Karpas-422 (cell line): ENCODE data around the gene MYH10. TPM values are rescaled to one million over a fixed set of nuclear protein-coding genes. Genes with fewer than 3 reads are reported as not detected.

Source experiments
- DNase-seq: peaks from one replicate; pipeline ENCODE4 v3.0.0-alpha.2; 2015
- H2AFZ ChIP-seq: fragments of 200-600 bp; sonication (generic); 2 replicates; pipeline ENCODE4 v1.6.1; 2014; ENCODE audit warnings: antibody characterized with exemption, low read length, mixed read lengths
- H3K27ac ChIP-seq: fragments of 200-600 bp; sonication (generic); 2 replicates; pipeline ENCODE4 v1.5.1; 2014; ENCODE audit warnings: mild to moderate bottlenecking, low read length, moderate library complexity
- H3K27me3 ChIP-seq: fragments of 200-600 bp; sonication (generic); 2 replicates; pipeline ENCODE4 v1.6.1; 2014; ENCODE audit warnings: low read length, mixed read lengths
- H3K36me3 ChIP-seq: fragments of 200-600 bp; sonication (generic); 2 replicates; pipeline ENCODE4 v1.6.1; 2014; ENCODE audit warnings: low read length, mixed read lengths; ENCODE audit not compliant: insufficient read depth
- H3K4me1 ChIP-seq: fragments of 200-600 bp; sonication (generic); 2 replicates; pipeline ENCODE4 v1.6.1; 2014; ENCODE audit warnings: mild to moderate bottlenecking, low read length, mixed read lengths
- H3K4me2 ChIP-seq: fragments of 200-600 bp; sonication (generic); 2 replicates; pipeline ENCODE4 v1.6.1; 2014; ENCODE audit warnings: low read length, low read depth, mild to moderate bottlenecking; ENCODE audit not compliant: poor library complexity, severe bottlenecking
- H3K4me3 ChIP-seq: fragments of 200-600 bp; sonication (generic); 2 replicates; pipeline ENCODE4 v1.5.1; 2014; ENCODE audit warnings: mild to moderate bottlenecking, antibody characterized with exemption, low read length, mixed read lengths
- H3K79me2 ChIP-seq: fragments of 200-600 bp; sonication (generic); 2 replicates; pipeline ENCODE4 v1.6.1; 2014; ENCODE audit warnings: mild to moderate bottlenecking, low read length, mixed read lengths
- H3K9ac ChIP-seq: fragments of 200-600 bp; sonication (generic); 2 replicates; pipeline ENCODE4 v1.6.0; 2014; ENCODE audit warnings: low read length
- H3K9me2 ChIP-seq: fragments of 200-600 bp; sonication (generic), shearing (Covaris generic); replicated peaks from 2 replicates; pipeline ENCODE4 v1.6.0; 2014; ENCODE audit warnings: mild to moderate bottlenecking, low read length, moderate library complexity; ENCODE audit not compliant: insufficient read depth
- H3K9me3 ChIP-seq: fragments of 300-700, 200-600 bp; sonication (generic); 2 replicates; pipeline ENCODE4 v1.6.1; 2014; ENCODE audit warnings: low read length, mixed read lengths
- H4K20me1 ChIP-seq: fragments of 200-600 bp; sonication (generic); 2 replicates; pipeline ENCODE4 v1.6.1; 2014; ENCODE audit warnings: mild to moderate bottlenecking, antibody characterized with exemption, low read length, low read depth; ENCODE audit not compliant: insufficient read depth
- total RNA-seq: library from RNA; depleted of rRNA; stranded (reverse); fragments of >200 nt; shearing (Covaris generic); gene quantifications from 2 replicates; pipeline ENCODE4 v1.2.3, GENCODE V29; 2014; ENCODE audit warnings: low replicate concordance; rRNA removed

The MYH10 gene
- total RNA-seq = not detected in 2 replicates

DNA sequence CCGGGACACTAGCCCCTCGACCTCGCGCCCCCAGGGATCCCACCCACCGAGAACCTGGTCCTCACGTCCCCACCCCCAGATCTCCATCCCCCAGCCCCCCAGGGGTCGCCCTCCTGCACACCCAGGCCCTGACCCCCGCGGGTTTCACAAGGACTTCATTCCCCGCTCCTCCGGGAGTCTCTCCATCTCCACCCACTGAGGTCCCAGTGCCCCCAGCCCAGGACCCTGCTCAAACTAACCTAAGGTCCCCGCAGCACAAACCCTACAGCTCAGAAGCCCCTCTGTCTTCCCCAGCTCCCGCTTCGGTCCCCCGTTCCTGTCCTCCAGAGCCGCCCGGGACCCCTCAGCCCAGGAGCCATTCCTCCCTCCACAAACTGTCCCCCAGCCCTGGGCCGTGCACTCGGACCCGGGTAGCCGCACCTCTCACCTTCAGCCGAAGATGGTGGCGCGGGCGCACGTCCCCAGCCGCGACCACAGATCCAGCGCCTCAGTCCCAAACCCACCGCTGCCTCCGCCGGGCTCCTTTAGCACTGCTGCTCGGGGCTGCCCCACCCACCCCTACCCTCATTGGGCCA is at the start of gene MYH10:
Gene MYH10, minus strand, starts transcription at position 499 of the 575 bp plus-strand sequence. CDS start 7,479 bp downstream, outside the sequence.
- Histone ChIP-seq H3K27ac (no peak within 1 kb of the TSS), H3K9me3 (no peaks in the 10 kb centered on the region), H3K36me3 (no peaks in the 10 kb centered on the region), H3K27me3 (no peaks in the 10 kb centered on the region), H3K4me1 (no peaks in the 10 kb centered on the region), H2AFZ (no peak within 1 kb of the TSS), H3K4me2 (no peak within 1 kb of the TSS), H3K4me3 (no peak within 1 kb of the TSS), H4K20me1 (no peaks in the 10 kb centered on the region), H3K9me2 (no peaks in the 10 kb centered on the region), H3K9ac (no peak within 1 kb of the TSS), H3K79me2 (no peaks in the 10 kb centered on the region)
- no peak for DNase-seq

DNA sequence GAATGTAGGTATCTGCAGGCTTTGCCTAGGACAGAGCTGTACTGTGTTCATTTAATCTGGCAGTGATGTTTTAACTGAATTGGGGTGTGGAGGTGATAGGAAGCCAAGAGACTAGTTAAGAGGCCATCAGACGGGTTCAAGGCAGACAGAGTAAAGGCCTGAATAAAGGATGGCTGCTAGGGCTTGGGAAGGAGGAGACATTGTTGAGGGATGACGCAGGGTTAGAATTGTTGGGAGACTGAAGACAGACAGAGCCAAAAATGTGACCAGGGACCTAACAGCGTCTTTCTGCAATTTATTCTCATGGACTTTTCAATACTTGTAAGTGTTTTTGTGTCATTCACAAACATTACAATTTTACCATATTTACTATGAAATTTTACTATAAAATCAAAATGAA is 48.6 kb upstream of the MYH10 start:
- no peak overlapping the region for H2AFZ ChIP-seq
- no peak overlapping the region for H3K9ac ChIP-seq
- no peaks in the 10 kb centered on the region for H3K9me2 ChIP-seq
- H3K4me3 ChIP-seq = no peak overlapping the region
- no peaks in the 10 kb centered on the region for H3K27me3 ChIP-seq
- H3K36me3 ChIP-seq = no peaks in the 10 kb centered on the region
- no peaks in the 10 kb centered on the region for H3K9me3 ChIP-seq
- no peaks in the 10 kb centered on the region for H3K79me2 ChIP-seq
- H3K4me2 ChIP-seq = no peak overlapping the region
- H3K4me1 ChIP-seq = no peaks in the 10 kb centered on the region
- H4K20me1 ChIP-seq = no peaks in the 10 kb centered on the region
- H3K27ac ChIP-seq = no peak overlapping the region
- DNase-seq = no peak

DNA sequence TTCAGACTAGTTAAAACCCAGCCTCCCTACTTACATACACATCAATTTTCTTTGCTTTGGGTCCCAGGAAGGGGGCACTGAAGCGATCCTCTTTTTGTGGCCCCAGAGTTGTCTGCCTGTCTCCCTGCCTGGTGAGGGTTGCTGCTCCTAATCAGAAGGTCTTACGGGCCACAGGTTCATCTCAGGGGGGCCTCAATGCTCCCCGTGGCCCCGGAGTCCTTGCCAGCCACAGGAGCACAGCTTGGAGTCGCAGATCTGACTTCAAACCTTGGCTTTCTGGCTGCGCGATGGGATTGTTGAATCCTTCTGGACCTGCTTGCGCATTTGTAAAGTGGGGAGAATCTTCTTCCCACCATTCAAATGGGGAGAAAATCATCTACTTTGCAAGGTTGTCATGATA is 44.8 kb upstream of the MYH10 start:
- no peak overlapping the region for H2AFZ ChIP-seq
- no peaks in the 10 kb centered on the region for H3K9me2 ChIP-seq
- no peaks in the 10 kb centered on the region for H3K4me1 ChIP-seq
- no peaks in the 10 kb centered on the region for H3K36me3 ChIP-seq
- H4K20me1 ChIP-seq = no peaks in the 10 kb centered on the region
- no peak overlapping the region for H3K9ac ChIP-seq
- no peak overlapping the region for H3K4me2 ChIP-seq
- H3K27me3 ChIP-seq = no peaks in the 10 kb centered on the region
- DNase-seq = no peak
- no peaks in the 10 kb centered on the region for H3K79me2 ChIP-seq
- H3K4me3 ChIP-seq = no peak overlapping the region
- H3K9me3 ChIP-seq = no peaks in the 10 kb centered on the region
- H3K27ac ChIP-seq = no peak overlapping the region

DNA sequence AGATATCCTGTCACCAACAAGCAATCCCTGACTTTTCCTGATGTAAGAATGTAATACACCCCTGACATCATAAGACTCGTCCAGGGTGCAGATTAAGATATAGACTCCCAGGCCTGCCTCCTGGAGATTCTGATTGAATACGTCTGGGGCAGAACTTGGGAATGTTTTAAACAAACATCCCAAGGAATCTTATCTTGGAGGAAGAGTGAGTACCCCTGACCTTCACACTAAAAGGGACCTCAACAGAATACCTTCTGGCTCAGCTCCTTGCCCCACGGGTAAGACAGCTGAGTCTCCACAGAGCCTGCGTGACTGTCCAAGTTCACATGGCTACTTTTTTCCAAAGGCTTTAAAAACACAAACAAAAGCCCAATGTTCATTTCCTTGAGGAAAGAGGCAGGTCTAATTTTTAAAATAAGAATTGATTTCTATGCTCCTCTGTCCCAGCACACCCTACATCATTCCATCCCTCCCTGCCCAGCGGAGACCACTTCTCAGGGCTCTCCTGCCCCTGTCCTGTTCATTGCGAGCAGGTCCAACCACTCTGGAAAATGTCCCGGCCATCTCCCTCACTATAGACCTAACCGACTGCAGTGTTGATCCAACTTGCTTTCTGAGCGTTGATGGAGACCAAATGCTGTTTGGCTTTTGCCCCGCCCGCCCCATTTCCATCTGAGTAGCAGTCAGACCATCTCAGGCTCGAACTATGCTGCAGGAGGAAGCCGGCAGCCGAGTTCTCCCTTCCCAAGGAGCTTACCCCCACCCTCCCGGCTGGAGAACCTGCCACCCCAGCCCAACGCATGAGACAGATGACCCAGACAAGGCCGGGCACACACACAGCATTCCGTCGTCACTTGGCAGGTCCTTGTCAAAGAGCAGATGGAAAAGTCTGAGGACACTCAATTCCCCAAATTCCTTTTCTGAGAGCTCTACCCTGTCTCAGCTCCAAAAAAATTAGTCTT is 44.1 kb upstream of the MYH10 start:
- H3K9ac ChIP-seq = no peak overlapping the region

DNA sequence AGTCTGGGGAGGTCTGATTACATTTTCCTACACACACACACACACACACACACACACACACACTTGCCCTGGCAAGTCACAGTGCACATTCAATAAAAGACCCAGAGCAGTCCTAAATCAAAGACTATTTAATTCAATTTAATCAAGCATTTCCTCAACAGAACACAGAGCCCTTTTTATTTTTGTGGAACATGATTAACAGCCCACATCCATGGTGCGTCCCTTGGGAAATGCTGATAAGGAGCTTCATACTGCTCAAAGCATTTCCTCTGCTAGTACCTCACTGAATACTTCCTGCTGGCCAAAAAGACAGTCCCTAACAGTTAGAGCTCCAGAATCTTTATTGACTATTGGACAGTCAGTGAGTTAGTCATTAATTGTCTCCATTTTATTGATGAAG is 43.1 kb upstream of the MYH10 start:
- Histone ChIP-seq H3K4me2 (no peak overlapping the region), H3K9me3 (no peaks in the 10 kb centered on the region), H2AFZ (no peak overlapping the region), H4K20me1 (no peaks in the 10 kb centered on the region), H3K4me3 (no peak overlapping the region), H3K9me2 (no peaks in the 10 kb centered on the region), H3K9ac (no peak overlapping the region), H3K27ac (no peak overlapping the region), H3K4me1 (no peaks in the 10 kb centered on the region), H3K79me2 (no peaks in the 10 kb centered on the region), H3K36me3 (no peaks in the 10 kb centered on the region), H3K27me3 (no peaks in the 10 kb centered on the region)
- no peak for DNase-seq

More for the DNA sequence above, 44.1 kb upstream of the MYH10 start:
- H3K9me2 ChIP-seq = no peaks in the 10 kb centered on the region
- H3K79me2 ChIP-seq = no peaks in the 10 kb centered on the region
- H3K27ac ChIP-seq = no peak overlapping the region
- H3K36me3 ChIP-seq = no peaks in the 10 kb centered on the region
- no peak overlapping the region for H3K4me3 ChIP-seq
- no peak for DNase-seq
- no peaks in the 10 kb centered on the region for H4K20me1 ChIP-seq
- H3K4me1 ChIP-seq = no peaks in the 10 kb centered on the region
- no peaks in the 10 kb centered on the region for H3K27me3 ChIP-seq
- no peaks in the 10 kb centered on the region for H3K9me3 ChIP-seq
- no peak overlapping the region for H3K4me2 ChIP-seq
- no peak overlapping the region for H2AFZ ChIP-seq

DNA sequence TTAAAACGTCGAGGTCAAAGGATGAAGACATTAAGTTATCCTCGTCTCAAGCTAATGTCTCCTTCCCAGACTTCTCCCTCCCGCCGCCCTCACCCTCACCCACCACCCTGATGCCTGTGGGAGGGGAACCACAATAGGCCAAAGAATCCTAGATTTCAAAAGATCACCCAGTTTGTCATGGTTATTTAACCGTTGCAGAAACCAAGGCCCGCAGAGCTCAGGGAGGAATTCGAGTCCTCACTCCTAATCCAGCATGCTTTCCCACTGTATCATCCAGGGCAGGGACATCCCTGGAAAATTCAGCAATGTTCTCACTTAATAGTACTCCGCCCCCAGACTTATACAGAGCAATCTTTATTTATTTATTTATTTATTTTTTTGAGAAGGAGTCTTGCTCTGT is 41.8 kb upstream of the MYH10 start:
- Histone ChIP-seq H2AFZ (no peak overlapping the region), H3K79me2 (no peaks in the 10 kb centered on the region), H3K4me2 (no peak overlapping the region), H3K9me3 (no peaks in the 10 kb centered on the region), H3K27me3 (no peaks in the 10 kb centered on the region), H3K4me3 (no peak overlapping the region), H3K9ac (no peak overlapping the region), H3K27ac (no peak overlapping the region), H4K20me1 (no peaks in the 10 kb centered on the region), H3K9me2 (no peaks in the 10 kb centered on the region), H3K4me1 (no peaks in the 10 kb centered on the region), H3K36me3 (no peaks in the 10 kb centered on the region)
- DNase-seq = no peak

DNA sequence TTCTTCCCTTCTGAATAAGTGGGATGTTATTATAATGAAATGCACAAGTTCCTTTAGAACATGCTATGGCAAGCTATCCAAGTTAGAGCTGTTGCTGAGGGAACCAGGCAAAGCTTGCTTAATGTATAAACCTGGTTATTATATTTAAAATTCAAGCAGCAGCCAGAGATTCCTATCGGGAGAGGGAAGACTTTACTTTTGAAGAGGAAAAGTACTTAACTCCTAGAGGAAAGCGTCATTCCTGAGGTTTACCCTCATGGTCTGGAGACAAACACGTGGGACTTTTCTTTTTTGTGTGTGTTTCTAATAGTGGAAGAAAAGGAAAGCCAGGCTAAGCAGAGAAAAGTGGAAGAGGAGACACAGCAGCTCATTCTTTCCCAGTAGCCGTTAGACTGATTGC is 39.9 kb upstream of the MYH10 start:
- Histone ChIP-seq H4K20me1 (no peaks in the 10 kb centered on the region), H3K4me1 (no peaks in the 10 kb centered on the region), H3K9me2 (no peaks in the 10 kb centered on the region), H3K27me3 (no peaks in the 10 kb centered on the region), H2AFZ (no peak overlapping the region), H3K4me3 (no peak overlapping the region), H3K79me2 (no peaks in the 10 kb centered on the region), H3K36me3 (no peaks in the 10 kb centered on the region), H3K4me2 (no peak overlapping the region), H3K9ac (no peak overlapping the region), H3K9me3 (no peaks in the 10 kb centered on the region), H3K27ac (no peak overlapping the region)
- no peak for DNase-seq

DNA sequence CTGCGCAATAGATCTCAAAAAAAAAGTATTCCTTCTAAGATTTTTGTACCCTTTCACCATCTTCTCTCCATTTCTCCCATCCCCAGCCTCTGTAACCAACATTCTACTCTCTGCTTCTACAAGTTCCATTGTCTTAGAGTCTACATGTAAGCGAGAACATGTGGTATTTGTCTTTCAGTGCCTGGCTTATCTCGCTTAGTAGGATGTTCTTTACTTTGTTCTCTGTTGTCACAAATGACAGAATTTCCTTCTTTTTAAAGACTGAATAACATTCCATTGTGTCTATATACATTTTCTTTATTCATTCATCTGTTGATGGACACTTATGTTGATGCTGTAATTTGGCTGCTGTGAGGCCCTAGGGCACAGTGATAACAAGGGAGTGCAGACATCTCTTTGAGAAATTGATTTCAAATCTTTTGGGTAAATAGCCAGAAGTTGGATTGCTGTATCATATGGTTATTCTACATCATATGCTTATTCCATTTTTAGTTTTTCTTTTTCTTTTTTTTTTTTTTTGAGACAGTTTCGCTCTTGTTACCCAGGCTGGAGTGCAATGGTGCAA is 37.7 kb upstream of the MYH10 start:
- no peaks in the 10 kb centered on the region for H3K9me2 ChIP-seq
- no peaks in the 10 kb centered on the region for H3K4me1 ChIP-seq
- H3K9ac ChIP-seq = no peak overlapping the region
- no peak overlapping the region for H2AFZ ChIP-seq
- no peaks in the 10 kb centered on the region for H3K27me3 ChIP-seq
- no peaks in the 10 kb centered on the region for H3K36me3 ChIP-seq
- no peak for DNase-seq
- H3K4me2 ChIP-seq = no peak overlapping the region
- no peak overlapping the region for H3K4me3 ChIP-seq
- no peaks in the 10 kb centered on the region for H3K79me2 ChIP-seq
- no peaks in the 10 kb centered on the region for H4K20me1 ChIP-seq
- no peak overlapping the region for H3K27ac ChIP-seq
- no peaks in the 10 kb centered on the region for H3K9me3 ChIP-seq
